NCI-H510A (cell line): ENCODE measurements around the gene TBC1D2B.
A peak's percentile ranks its signal among the peaks of the same experiment; 100 is the strongest.

ENCODE experiments used
- DNase-seq: peaks from one replicate; lab custom pipeline; 2025; lab: John Stamatoyannopoulos, UW

TBC1D2B gene

GRCh38 chr15:78097667-78098066 lies 20.2 kb upstream of the TBC1D2B start:
- no peak for DNase-seq

- DNase-seq, result no peak
Measured at GRCh38 chr15:78093242-78094020, 15.9 kb upstream of the TBC1D2B start.

DNA sequence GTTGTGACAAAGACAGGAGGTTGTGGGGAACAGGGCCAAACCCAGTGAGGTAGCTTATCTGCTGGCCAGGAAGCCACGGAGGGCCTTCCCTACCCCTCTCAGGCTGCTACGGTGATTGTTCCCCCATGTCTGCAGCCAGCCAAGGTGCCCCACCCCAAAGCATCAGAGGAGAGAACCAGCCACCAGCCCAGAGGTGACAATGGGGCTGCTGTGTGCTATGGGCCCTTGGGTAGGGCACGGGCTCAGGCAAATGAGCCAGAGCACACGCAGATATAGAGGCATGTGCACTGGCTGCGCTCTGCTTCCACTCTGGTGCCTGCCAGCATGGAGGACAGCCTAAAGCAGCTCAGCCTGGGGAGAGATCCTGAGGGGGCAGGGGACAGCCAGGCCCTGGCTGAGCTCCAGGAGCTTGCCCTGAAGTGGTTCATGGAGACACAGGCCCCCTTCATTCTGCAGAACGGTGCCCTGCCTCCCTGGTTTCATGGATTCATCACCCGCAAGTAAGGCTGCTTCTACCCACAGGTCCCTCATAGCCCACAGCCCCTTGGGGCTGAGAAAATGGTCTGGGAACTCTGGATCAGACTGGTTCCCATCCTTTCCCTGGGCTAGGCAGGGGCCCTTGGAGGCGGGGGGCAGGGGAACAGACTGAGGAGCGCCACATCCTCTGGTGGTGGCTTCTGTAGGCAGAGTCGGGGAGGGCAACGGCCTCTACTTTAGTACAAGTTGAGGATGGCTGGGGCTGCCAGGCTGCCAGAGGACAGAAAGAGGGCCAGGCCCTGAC lies 14.9 kb upstream of the TBC1D2B start, which contains the start of gene SH2D7:
Gene SH2D7 (plus strand): TSS at position 301 of the 781 bp plus-strand sequence. CDS start 24 bp downstream, at position 325.
- no peak for DNase-seq

- DNase-seq, result no peak
Measured at GRCh38 chr15:78090422-78091063, 13.0 kb upstream of the TBC1D2B start.

GRCh38 chr15:78088773-78089080 lies 11.2 kb upstream of the TBC1D2B start:
- no peak for DNase-seq

GRCh38 chr15:78087951-78088772 lies 10.7 kb upstream of the TBC1D2B start:
- DNase-seq, result no peak

DNA sequence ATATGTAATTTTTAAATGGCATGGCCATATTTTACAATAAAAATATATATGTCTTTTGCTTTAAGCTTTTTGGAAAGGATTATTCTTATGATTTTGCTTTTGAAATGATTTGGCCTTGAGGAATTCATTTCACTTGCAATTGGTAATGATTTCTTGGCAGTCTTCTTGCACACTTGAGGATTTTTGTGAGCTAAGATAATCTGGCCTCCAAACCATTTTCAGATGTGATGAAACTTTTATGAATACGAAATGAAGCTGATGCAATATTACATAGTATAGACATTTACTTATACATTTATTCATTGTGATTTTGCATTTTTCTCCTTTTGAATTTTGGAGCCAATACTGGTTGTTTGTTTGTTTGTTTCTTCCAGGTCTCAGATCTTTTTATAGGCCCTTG lies 8.4 kb upstream of the TBC1D2B start:
- no peak for DNase-seq

DNA sequence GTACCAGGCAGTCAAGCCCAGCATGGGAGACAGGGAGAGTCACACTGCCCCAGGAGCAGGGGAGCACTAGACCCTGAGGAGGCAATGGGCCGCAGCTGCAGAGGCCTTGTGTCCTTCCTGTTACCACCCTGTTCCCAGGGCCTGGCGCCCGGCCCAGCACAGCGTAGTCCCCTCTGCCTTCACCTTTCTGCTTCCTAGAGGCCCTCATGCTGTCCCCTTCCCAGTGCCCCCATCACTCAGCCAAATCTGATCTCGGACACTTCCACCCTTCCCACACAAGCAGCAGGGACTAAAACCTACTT lies 6.9 kb upstream of the TBC1D2B start:
- DNase-seq, result no peak

GRCh38 chr15:78083687-78084448 lies 6.4 kb upstream of the TBC1D2B start:
- no peak for DNase-seq

GRCh38 chr15:78083186-78083585 lies 5.7 kb upstream of the TBC1D2B start:
- no peak for DNase-seq

GRCh38 chr15:78082743-78083110 lies 5.2 kb upstream of the TBC1D2B start:
- DNase-seq, result no peak

DNA sequence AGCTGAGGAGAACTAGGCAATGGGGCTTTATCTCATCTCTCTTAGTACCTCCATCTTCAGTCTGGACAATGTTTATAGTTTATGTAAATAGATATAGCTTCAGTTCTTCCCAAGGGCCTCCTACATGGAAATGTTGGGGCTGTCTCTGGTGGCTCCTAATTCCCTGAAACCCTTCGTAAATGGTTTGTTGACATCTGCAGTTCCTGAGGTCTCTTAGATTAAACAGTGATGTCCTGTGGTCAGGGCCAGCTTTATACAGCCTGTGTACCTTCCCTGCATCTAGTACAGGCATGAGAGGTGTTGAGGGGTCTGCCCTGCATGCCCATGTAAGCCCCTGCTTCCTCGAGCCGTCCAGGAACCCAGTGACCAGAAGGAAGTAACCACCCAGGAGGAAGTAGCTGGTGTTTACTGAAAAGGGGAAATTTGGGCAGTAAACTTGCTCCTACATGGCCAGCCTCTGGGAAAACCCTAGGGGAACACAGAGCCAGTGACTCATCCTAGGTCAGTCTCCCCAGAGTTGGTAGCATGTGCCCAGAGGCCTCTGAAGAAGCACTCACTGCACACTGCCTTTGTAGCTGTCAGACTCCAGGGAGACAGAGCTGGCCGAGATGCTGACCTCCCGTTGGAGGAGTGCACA lies 4.7 kb upstream of the TBC1D2B start:
- DNase-seq, result no peak

DNA sequence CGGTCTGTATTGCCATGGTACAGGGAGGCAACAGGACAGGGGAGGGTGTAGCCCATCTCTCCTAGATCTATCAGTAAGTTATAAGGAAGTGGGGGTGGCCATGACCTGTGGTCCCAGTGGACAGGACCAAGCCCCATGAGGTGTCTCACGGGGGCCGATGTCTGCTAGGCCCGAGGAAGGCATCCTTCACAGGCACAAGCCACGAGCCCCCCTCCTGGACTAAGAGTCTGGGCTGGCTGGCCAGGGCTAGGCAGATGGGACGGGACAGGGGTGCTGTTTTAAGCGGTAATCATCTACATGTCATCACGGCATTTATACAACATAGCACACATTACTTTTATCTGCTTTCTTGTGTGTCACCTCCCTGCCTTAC lies 2.6 kb upstream of the TBC1D2B start:
- no peak for DNase-seq

- no peak for DNase-seq
Measured at GRCh38 chr15:78079298-78080087, 2.0 kb upstream of the TBC1D2B start.

DNA sequence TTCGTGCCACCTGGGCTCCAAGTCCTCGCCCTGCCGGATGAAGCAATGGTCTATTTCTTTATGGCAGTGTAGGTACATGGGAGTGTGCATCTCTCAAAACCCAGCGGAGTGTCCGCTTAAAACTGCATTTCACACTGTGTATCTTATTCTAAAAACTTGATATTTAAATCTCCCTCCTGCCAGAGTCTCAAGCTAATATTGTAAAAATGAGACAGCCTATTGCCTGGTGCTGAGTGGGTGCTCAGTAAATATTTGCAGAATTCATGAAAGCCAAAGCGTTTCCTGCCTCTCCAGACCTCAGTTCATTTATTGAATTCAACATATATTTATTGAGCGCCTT lies 330 bp upstream of the TBC1D2B start:
- no peak for DNase-seq

- no peak for DNase-seq
Measured at GRCh38 chr15:78076231-78077052, 1.1 kb downstream of the TBC1D2B start.

GRCh38 chr15:78075490-78076230 lies 1.9 kb downstream of the TBC1D2B start:
- DNase-seq, result peak; percentile 53

- DNase-seq, result no peak
Measured at GRCh38 chr15:78073046-78073787, 4.3 kb downstream of the TBC1D2B start.
